Measurements from ENCODE around the gene TNFRSF1A. TPM values are rescaled to one million over a fixed set of nuclear protein-coding genes. Genes with fewer than 3 reads are reported as not detected.
A peak's percentile ranks its signal among the peaks of the same experiment; 100 is the strongest.

TNFRSF1A gene
- polyA plus RNA-seq, 2 of the 4 experiments (the other 2 are of a cell fraction) = 416 to 460 TPM

- WGBS (ENCODE audit: missing lambda C conversion rate) = 57% methylated on average over 21 of the region's 21 CpGs
- ATAC-seq (peak; percentile 51 to 64; a peak in 5 of 6 replicates), DNase-seq (ENCODE audit: low read depth in 1 of 2, low spot score in 1 of 2) (peak; percentile 78 to 85), FAIRE-seq (no peak)
- no peaks in the 10 kb centered on the region for H3K9me3 ChIP-seq
- POLR2A ChIA-PET = interaction anchor here (0.6 to 2.5 kb wide), 12 partner anchors 10 to 206 kb away, joined by 3 to 35 read pairs (median 6); partner anchors contain the start of genes LTBR, MRPL51 and VAMP1
- H3K4me2 ChIP-seq = peak overlapping the region; percentile 24
- no peak for TF ChIP-seq CHD4 (IDR thresholded peaks at IDR 0.05; ENCODE audit: borderline replicate concordance)
- peak; percentile 81 to 87 for TF ChIP-seq RAD21 (conservative IDR thresholded peaks at IDR 0.05 in 1 of 2, IDR thresholded peaks at IDR 0.05 in 1 of 2)
- peak; percentile 61; the same call in 1 of the 2 replicates for TF ChIP-seq POLR2AphosphoS2 (conservative IDR thresholded peaks at IDR 0.05; ENCODE audit: low read length)
- 0 out of 2 replicates have a peak, but pooled peaks have one; percentile 19 for TF ChIP-seq PBX3 (IDR thresholded peaks at IDR 0.05)
- no peak for TF ChIP-seq RFX5 (IDR thresholded peaks at IDR 0.05)
- TF ChIP-seq BCL3 (IDR thresholded peaks at IDR 0.05) = no peak
- TF ChIP-seq ZC3H11A (IDR thresholded peaks at IDR 0.05) = no peak
- no peak for TF ChIP-seq USF2 (IDR thresholded peaks at IDR 0.05)
- no peak for TF ChIP-seq REST (IDR thresholded peaks at IDR 0.05)
- no peak for TF ChIP-seq ZFP36 (IDR thresholded peaks at IDR 0.05; ENCODE audit: borderline replicate concordance, partially characterized antibody)
- TF ChIP-seq TFCP2L1 (CRISPR knock-in tag; IDR thresholded peaks at IDR 0.05) = no peak
- no peak for TF ChIP-seq POLR2A (IDR thresholded peaks at IDR 0.05; ENCODE audit: low read length)
- no peak for TF ChIP-seq RCOR1 (IDR thresholded peaks at IDR 0.05; ENCODE audit: low read depth, low read length)
- no peak; a peak in 1 of 5 replicates for TF ChIP-seq JUN (IDR thresholded peaks at IDR 0.05)
- no peak for TF ChIP-seq HDAC2 (IDR thresholded peaks at IDR 0.05)
- peak; percentile 70; the same call in 1 of the 2 replicates for TF ChIP-seq HOXA7 (CRISPR knock-in tag; IDR thresholded peaks at IDR 0.05)
- TF ChIP-seq, protein P1, sequence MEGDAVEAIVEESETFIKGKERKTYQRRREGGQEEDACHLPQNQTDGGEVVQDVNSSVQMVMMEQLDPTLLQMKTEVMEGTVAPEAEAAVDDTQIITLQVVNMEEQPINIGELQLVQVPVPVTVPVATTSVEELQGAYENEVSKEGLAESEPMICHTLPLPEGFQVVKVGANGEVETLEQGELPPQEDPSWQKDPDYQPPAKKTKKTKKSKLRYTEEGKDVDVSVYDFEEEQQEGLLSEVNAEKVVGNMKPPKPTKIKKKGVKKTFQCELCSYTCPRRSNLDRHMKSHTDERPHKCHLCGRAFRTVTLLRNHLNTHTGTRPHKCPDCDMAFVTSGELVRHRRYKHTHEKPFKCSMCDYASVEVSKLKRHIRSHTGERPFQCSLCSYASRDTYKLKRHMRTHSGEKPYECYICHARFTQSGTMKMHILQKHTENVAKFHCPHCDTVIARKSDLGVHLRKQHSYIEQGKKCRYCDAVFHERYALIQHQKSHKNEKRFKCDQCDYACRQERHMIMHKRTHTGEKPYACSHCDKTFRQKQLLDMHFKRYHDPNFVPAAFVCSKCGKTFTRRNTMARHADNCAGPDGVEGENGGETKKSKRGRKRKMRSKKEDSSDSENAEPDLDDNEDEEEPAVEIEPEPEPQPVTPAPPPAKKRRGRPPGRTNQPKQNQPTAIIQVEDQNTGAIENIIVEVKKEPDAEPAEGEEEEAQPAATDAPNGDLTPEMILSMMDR (IDR thresholded peaks at IDR 0.05) = peak; percentile 64
- TF ChIP-seq MYC (IDR thresholded peaks at IDR 0.05; ENCODE audit: borderline replicate concordance, low read length) = no peak
- TF ChIP-seq SMC3 (IDR thresholded peaks at IDR 0.05) = peak; percentile 73
- TF ChIP-seq EHMT2 (IDR thresholded peaks at IDR 0.05; ENCODE audit: low read depth) = no peak
- no peak for TF ChIP-seq FOSL2 (IDR thresholded peaks at IDR 0.05)
- no peak for TF ChIP-seq FOSL2 (CRISPR knock-in tag; IDR thresholded peaks at IDR 0.05)
- TF ChIP-seq ELK1 (IDR thresholded peaks at IDR 0.05; ENCODE audit: low read depth, low read length) = no peak
- H3K4me1 ChIP-seq = peaks cover 98% of the 10 kb centered on the region
- H3K27ac ChIP-seq = peak overlapping the region; percentile 24 to 95
- no peak overlapping the region for H3K4me3 ChIP-seq
- CTCF ChIA-PET = interaction anchor here (0.5 to 29.7 kb wide), 40 partner anchors 9 to 608 kb away, joined by 3 to 705 read pairs (median 6); partner anchors contain the start of genes GAPDH, LTBR, SCNN1A and TNFRSF1A
Observed at GRCh38 chr12:6326316-6327228, 15.3 kb downstream of the TNFRSF1A start.
